PC-9 (cell line): ENCODE data around the gene MYO18A. TPM values are rescaled to one million over a fixed set of nuclear protein-coding genes. Genes with fewer than 3 reads are reported as not detected.

Source experiments
- BruUV-seq: library from RNA; stranded (reverse); fragments of 400-500 nt; replicated peaks from 2 replicates; lab custom pipeline; 2021; lab: Mats Ljungman, UMichigan
- CTCF ChIA-PET: fragments of 300-600 bp; sonication (Branson Sonifier 250); formaldehyde crosslinking; loops from one replicate; lab custom pipeline; 2022; ENCODE audit warnings: antibody characterized with exemption; lab: Charles Lee
- POLR2A ChIA-PET: fragments of 300-600 bp; sonication (Branson Sonifier 250); formaldehyde crosslinking; loops from one replicate; lab custom pipeline; 2022; ENCODE audit warnings: antibody characterized with exemption; ENCODE audit not compliant: unreplicated experiment; lab: Charles Lee
- DNase-seq, 2 experiments: peaks; one replicate each; pipeline versions ENCODE4 v3.0.0 to v3.0.0-alpha.2; 2015 to 2022; ENCODE audit warnings: mixed read lengths in 1 of 2
- H2AFZ ChIP-seq: fragments of 200-600 bp; sonication (generic); 2 replicates; pipeline ENCODE4 v1.8.1; 2017; ENCODE audit warnings: antibody characterized with exemption
- H3F3A ChIP-seq: fragments of 200-600 bp; sonication (generic); 2 replicates; pipeline ENCODE4 v1.8.1; 2017; ENCODE audit warnings: antibody characterized with exemption, mild to moderate bottlenecking, low read depth; ENCODE audit not compliant: insufficient read depth
- H3K27ac ChIP-seq: fragments of 200-600 bp; sonication (generic); 2 replicates; pipeline ENCODE4 v1.6.1; 2016; ENCODE audit warnings: mixed run types
- H3K27me3 ChIP-seq: fragments of 200-600 bp; sonication (generic); 2 replicates; pipeline ENCODE4 v1.6.1; 2016; ENCODE audit warnings: low read depth, mixed run types; ENCODE audit not compliant: insufficient read depth
- H3K36me3 ChIP-seq: fragments of 200-600 bp; sonication (generic); 2 replicates; pipeline ENCODE4 v1.6.1; 2016; ENCODE audit warnings: low read depth, mixed run types
- H3K4me1 ChIP-seq: fragments of 200-600 bp; sonication (generic); replicated peaks from 2 replicates; pipeline ENCODE4 v1.6.1; 2016; ENCODE audit warnings: mixed run types; ENCODE audit not compliant: insufficient read depth
- H3K4me2 ChIP-seq: fragments of 200-600 bp; sonication (generic); 2 replicates; pipeline ENCODE4 v1.6.1; 2017; ENCODE audit warnings: mixed run types
- H3K4me3 ChIP-seq: fragments of 200-600 bp; sonication (generic); 2 replicates; pipeline ENCODE4 v1.6.1; 2016; ENCODE audit warnings: mixed run types
- H3K79me2 ChIP-seq: fragments of 200-600 bp; sonication (generic); 2 replicates; pipeline ENCODE4 v1.6.1; 2017; ENCODE audit warnings: low read depth, mixed run types
- H3K9me2 ChIP-seq: fragments of 200-600 bp; sonication (generic); 2 replicates; pipeline ENCODE4 v1.8.1; 2017; ENCODE audit warnings: mild to moderate bottlenecking; ENCODE audit not compliant: insufficient read depth
- H3K9me3 ChIP-seq: fragments of 200-600 bp; sonication (generic); 2 replicates; pipeline ENCODE4 v1.8.1; 2016; ENCODE audit warnings: low read depth; ENCODE audit not compliant: insufficient read depth
- H4K20me1 ChIP-seq: fragments of 200-600 bp; sonication (generic); 2 replicates; pipeline ENCODE4 v1.8.1; 2017; ENCODE audit not compliant: insufficient read depth
- CTCF ChIP-seq: fragments of 200-600 bp; sonication (generic); conservative IDR thresholded peaks from 2 replicates; pipeline ENCODE4 v1.6.1; 2017; ENCODE audit warnings: mixed run types, antibody characterized with exemption, mild to moderate bottlenecking, moderate library complexity
- EZH2 ChIP-seq: fragments of 200-600 bp; sonication (generic); IDR thresholded peaks from 2 replicates; pipeline ENCODE4 v1.8.0; 2017; ENCODE audit warnings: antibody characterized with exemption, low read depth
- intact Hi-C: fragments of 100-400 bp; cut with micrococcal nuclease; formaldehyde crosslinking; loops from one replicate; pipeline ENCODE4 v1.10.0; 2022; ENCODE audit not compliant: unreplicated experiment
- total RNA-seq: library from RNA; stranded (reverse); gene quantifications from 2 replicates; pipeline ENCODE4 v1.2.3, GENCODE V29; 2021

The MYO18A gene
- total RNA-seq, 1 experiment from 2014 or later, result 150 TPM

- CTCF ChIA-PET, result no interaction called here
- intact Hi-C loops, result no loop called here
- no peaks in the 10 kb centered on the region for H3K4me1 ChIP-seq
- H2AFZ ChIP-seq, result no peak overlapping the region
- no peak overlapping the region for H3K4me3 ChIP-seq
- no peak overlapping the region for H3K4me2 ChIP-seq
- BruUV-seq, result no TSS peak
- H4K20me1 ChIP-seq, result no peaks in the 10 kb centered on the region
- H3K36me3 ChIP-seq, result no peaks in the 10 kb centered on the region
- POLR2A ChIA-PET, result no interaction called here
- TF ChIP-seq EZH2 (no peak), CTCF (no peak)
- H3K79me2 ChIP-seq, result no peaks in the 10 kb centered on the region
- no peaks in the 10 kb centered on the region for H3K9me2 ChIP-seq
- H3K27me3 ChIP-seq, result peaks cover 11% of the 10 kb centered on the region; the same call in 1 of the 2 replicates
- DNase-seq, result no peak
- no peak overlapping the region for H3K27ac ChIP-seq
- no peaks in the 10 kb centered on the region for H3F3A ChIP-seq
- no peaks in the 10 kb centered on the region for H3K9me3 ChIP-seq
Measured at GRCh38 chr17:29045026-29045425, 135.2 kb downstream of the MYO18A start.

- Histone ChIP-seq H4K20me1 (no peaks in the 10 kb centered on the region), H2AFZ (no peak overlapping the region), H3K79me2 (no peaks in the 10 kb centered on the region), H3K9me3 (no peaks in the 10 kb centered on the region), H3K27ac (no peak overlapping the region), H3K9me2 (no peaks in the 10 kb centered on the region), H3K36me3 (no peaks in the 10 kb centered on the region), H3K4me2 (no peak overlapping the region), H3K4me1 (no peaks in the 10 kb centered on the region), H3K4me3 (no peak overlapping the region), H3K27me3 (peaks cover 9% of the 10 kb centered on the region), H3F3A (no peaks in the 10 kb centered on the region)
- POLR2A ChIA-PET, result no interaction called here
- DNase-seq, result no peak
- TF ChIP-seq CTCF (no peak), EZH2 (no peak)
- intact Hi-C loops, result no loop called here
- CTCF ChIA-PET, result no interaction called here
- no TSS peak for BruUV-seq
Measured at GRCh38 chr17:29043539-29044145, 136.6 kb downstream of the MYO18A start.

- no peaks in the 10 kb centered on the region for H3K4me1 ChIP-seq
- CTCF ChIA-PET, result no interaction called here
- no peak within 1 kb of the TSS for H2AFZ ChIP-seq
- no peaks in the 10 kb centered on the region for H4K20me1 ChIP-seq
- no peak within 1 kb of the TSS for H3K4me3 ChIP-seq
- no peaks in the 10 kb centered on the region for H3F3A ChIP-seq
- no peaks in the 10 kb centered on the region for H3K9me2 ChIP-seq
- no peak for TF ChIP-seq CTCF
- TF ChIP-seq EZH2, result no peak
- BruUV-seq, result no TSS peak
- no peak within 1 kb of the TSS for H3K27ac ChIP-seq
- intact Hi-C loops, result no loop called here
- DNase-seq, result peak in 1 of 2 experiments; percentile 39
- peaks cover 13% of the 10 kb centered on the region for H3K27me3 ChIP-seq
- no peaks in the 10 kb centered on the region for H3K36me3 ChIP-seq
- H3K9me3 ChIP-seq, result no peaks in the 10 kb centered on the region
- no peaks in the 10 kb centered on the region for H3K79me2 ChIP-seq
- POLR2A ChIA-PET, result no interaction called here
- H3K4me2 ChIP-seq, result peak within 1 kb of the TSS; percentile 24; the same call in 1 of the 2 replicates
Measured at GRCh38 chr17:29042679-29043538, 137.3 kb downstream of the MYO18A start, which contains the start of gene PIPOX. Gene PIPOX (plus strand): TSS chr17:29043141. CDS start chr17:29043226, 85 bp downstream.
